Measurements from ENCODE around the gene RCAN3.

RCAN3 gene

GRCh38 chr1:24586119-24586518 lies 83.5 kb downstream of the RCAN3 start:
- DNase-seq = no peak

- DNase-seq = peak; percentile 71
Measured at GRCh38 chr1:24586970-24587820, 84.6 kb downstream of the RCAN3 start.

GRCh38 chr1:24588573-24588972 lies 85.9 kb downstream of the RCAN3 start:
- no peak for DNase-seq

- DNase-seq = no peak
Measured at GRCh38 chr1:24589200-24589599, 86.6 kb downstream of the RCAN3 start.
